Thoracic aorta (tissue), 2 donors: ENCODE results near the gene LTBP1. TPM values are rescaled to one million over a fixed set of nuclear protein-coding genes. Genes with fewer than 3 reads are reported as not detected.
"Not testable (repeated sequence)": the region's sequence is repeated elsewhere in the genome, so short reads cannot be mapped to it uniquely, and the experiment has no call there.

Experiments
- ATAC-seq: fragments of 150-250 bp; one replicate; pipeline ENCODE4 v1.8.0; 2017; ENCODE audit warnings: low read depth; ENCODE audit not compliant: insufficient number of reproducible peaks, low FRiP score
- DNase-seq: peaks from one replicate; pipeline ENCODE4 v3.0.0-alpha.2; 2020; ENCODE audit warnings: low spot score
- H3K27ac ChIP-seq, 2 donors: fragments of 200-600 bp; sonication (generic); 1 replicate in 1 of 2; 2 replicates in 1 of 2; pipeline ENCODE4 v1.5.1; 2016; ENCODE audit warnings: mild to moderate bottlenecking in 2 of 2, moderate library complexity in 2 of 2
- H3K27me3 ChIP-seq: fragments of 200-600 bp; sonication (generic); replicated peaks from 2 replicates; pipeline ENCODE4 v1.6.0; 2016; ENCODE audit warnings: mild to moderate bottlenecking; ENCODE audit not compliant: insufficient read depth
- H3K36me3 ChIP-seq: fragments of 200-600 bp; sonication (generic); one replicate; pipeline ENCODE4 v1.5.1; 2016
- H3K4me1 ChIP-seq, 2 donors: fragments of 200-600 bp; sonication (generic); 1 replicate in 1 of 2; 2 replicates in 1 of 2; pipeline versions ENCODE4 v1.5.1 to v1.6.0; 2016; ENCODE audit warnings: low read depth in 2 of 2, mild to moderate bottlenecking in 1 of 2; ENCODE audit not compliant: control insufficient read depth in 1 of 2
- H3K4me3 ChIP-seq: fragments of 200-600 bp; sonication (generic); 2 replicates; pipeline ENCODE4 v1.5.1; 2016; ENCODE audit warnings: mild to moderate bottlenecking
- H3K9me3 ChIP-seq: fragments of 200-600 bp; sonication (generic); 2 replicates; pipeline ENCODE4 v1.5.1; 2016
- CTCF ChIP-seq: fragments of 200-600 bp; sonication (generic); IDR thresholded peaks from one replicate; pipeline ENCODE4 v1.5.1; 2019; ENCODE audit warnings: antibody characterized with exemption
- total RNA-seq, 2 donors: library from RNA; depleted of rRNA; stranded (reverse); fragments of >200 nt; gene quantifications; one replicate each; pipeline versions ENCODE4 v1.1.0 to v1.2.3, GENCODE V29; 2016

Gene LTBP1
- total RNA-seq, 2 donors from 2014 or later: 584 to 786 TPM

GRCh38 chr2:33363325-33364298, 416.9 kb downstream of the LTBP1 start:
- no peak overlapping the region for H3K4me3 ChIP-seq
- H3K27me3 ChIP-seq: no peaks in the 10 kb centered on the region
- no peak for DNase-seq
- H3K27ac ChIP-seq: peak overlapping the region; percentile 82 to 83
- no peaks in the 10 kb centered on the region for H3K9me3 ChIP-seq
- peak; percentile 59 for ATAC-seq
- peaks cover 22 to 70% of the 10 kb centered on the region in 2 donors for H3K4me1 ChIP-seq
- peaks cover 25% of the 10 kb centered on the region for H3K36me3 ChIP-seq
- TF ChIP-seq CTCF: no peak

GRCh38 chr2:33365264-33365970, 418.7 kb downstream of the LTBP1 start:
- no peak for DNase-seq
- Histone ChIP-seq H3K27ac (peak overlapping the region; percentile 82 to 83), H3K4me1 (peaks cover 22 to 66% of the 10 kb centered on the region in 2 donors), H3K4me3 (no peak overlapping the region), H3K27me3 (no peaks in the 10 kb centered on the region), H3K9me3 (no peaks in the 10 kb centered on the region), H3K36me3 (peaks cover 30% of the 10 kb centered on the region)
- ATAC-seq: no peak
- TF ChIP-seq CTCF: no peak

- DNase-seq: peak; percentile 21
- peaks cover 36% of the 10 kb centered on the region for H3K36me3 ChIP-seq
- H3K9me3 ChIP-seq: no peaks in the 10 kb centered on the region
- no peak for TF ChIP-seq CTCF
- peak; percentile 90 for ATAC-seq
- H3K27me3 ChIP-seq: no peaks in the 10 kb centered on the region
- H3K4me3 ChIP-seq: no peak overlapping the region
- peak overlapping the region; percentile 82 to 83 for H3K27ac ChIP-seq
- H3K4me1 ChIP-seq: peaks cover 22 to 66% of the 10 kb centered on the region in 2 donors
Measured at GRCh38 chr2:33366473-33366872, 419.7 kb downstream of the LTBP1 start.

GRCh38 chr2:33368524-33368923, 421.8 kb downstream of the LTBP1 start:
- not testable (repeated sequence) for DNase-seq, H3K27ac ChIP-seq, H3K9me3 ChIP-seq, H3K4me3 ChIP-seq, H3K27me3 ChIP-seq, ATAC-seq
- peaks cover 22 to 57% of the 10 kb centered on the region in 2 donors for H3K4me1 ChIP-seq
- peaks cover 36% of the 10 kb centered on the region for H3K36me3 ChIP-seq

- H3K27ac ChIP-seq: no peak overlapping the region
- TF ChIP-seq CTCF: no peak
- no peak overlapping the region for H3K4me3 ChIP-seq
- H3K9me3 ChIP-seq: no peaks in the 10 kb centered on the region
- H3K4me1 ChIP-seq: peaks cover 22 to 56% of the 10 kb centered on the region in 2 donors
- peaks cover 35% of the 10 kb centered on the region for H3K36me3 ChIP-seq
- no peak for ATAC-seq
- H3K27me3 ChIP-seq: no peaks in the 10 kb centered on the region
- no peak for DNase-seq
Measured at GRCh38 chr2:33369191-33369590, 422.4 kb downstream of the LTBP1 start.
